ENCODE measurements around the gene DOP1A. TPM values are rescaled to one million over a fixed set of nuclear protein-coding genes. Genes with fewer than 3 reads are reported as not detected.

Gene DOP1A
- total RNA-seq (2014; rRNA removed; shearing (Covaris generic)): 6.8 and 9.4 TPM in 2 replicates
- polyA plus RNA-seq (2015; cell fraction: cytosol; rRNA removed): 2.3 and 4.2 TPM in 2 replicates
- 18.8 TPM in 2 replicates for polyA plus RNA-seq (2015; cell fraction: nucleus; rRNA removed)

GRCh38 chr6:83067448-83068439 is at the start of gene DOP1A:
TSS of gene DOP1A (plus strand) at chr6:83067671. CDS start at chr6:83096978, 29,307 bp downstream.
- peak; percentile 87 for DNase-seq (ENCODE audit: low read depth)

- DNase-seq (ENCODE audit: low read depth): no peak
Observed at GRCh38 chr6:83019741-83020140, 47.7 kb upstream of the DOP1A start.

GRCh38 chr6:83031689-83032088 is 35.8 kb upstream of the DOP1A start:
- no peak for DNase-seq (ENCODE audit: low read depth)

GRCh38 chr6:83038246-83038645 is 29.2 kb upstream of the DOP1A start:
- no peak for DNase-seq (ENCODE audit: low read depth)

GRCh38 chr6:83042467-83043053 is 24.9 kb upstream of the DOP1A start:
- no peak for DNase-seq (ENCODE audit: low read depth)

- no peak for DNase-seq (ENCODE audit: low read depth)
Observed at GRCh38 chr6:83044091-83044768, 23.2 kb upstream of the DOP1A start.

- no peak for DNase-seq (ENCODE audit: low read depth)
Observed at GRCh38 chr6:83047065-83047754, 20.3 kb upstream of the DOP1A start.

- DNase-seq (ENCODE audit: low read depth): no peak
Observed at GRCh38 chr6:83051377-83052172, 15.9 kb upstream of the DOP1A start.

- DNase-seq (ENCODE audit: low read depth): no peak
Observed at GRCh38 chr6:83053678-83054077, 13.8 kb upstream of the DOP1A start.

- DNase-seq (ENCODE audit: low read depth): peak; percentile 48
Observed at GRCh38 chr6:83055366-83055964, 12.0 kb upstream of the DOP1A start.

GRCh38 chr6:83057705-83058321 is 9.7 kb upstream of the DOP1A start:
- DNase-seq (ENCODE audit: low read depth): peak; percentile 30

GRCh38 chr6:83061190-83061589 is 6.3 kb upstream of the DOP1A start:
- DNase-seq (ENCODE audit: low read depth): no peak

GRCh38 chr6:83062225-83062624 is 5.2 kb upstream of the DOP1A start:
- no peak for DNase-seq (ENCODE audit: low read depth)

- peak; percentile 74 for DNase-seq (ENCODE audit: low read depth)
Observed at GRCh38 chr6:83065511-83066192, 1.8 kb upstream of the DOP1A start, which contains the start of gene UBE3D. TSS of gene UBE3D (minus strand) at chr6:83065841. CDS start at chr6:83065718, 123 bp downstream.

GRCh38 chr6:83068616-83069015 is 1.1 kb downstream of the DOP1A start:
- no peak for DNase-seq (ENCODE audit: low read depth)

GRCh38 chr6:83069633-83070032 is 2.2 kb downstream of the DOP1A start:
- no peak for DNase-seq (ENCODE audit: low read depth)

GRCh38 chr6:83071023-83071422 is 3.6 kb downstream of the DOP1A start:
- DNase-seq (ENCODE audit: low read depth): peak; percentile 5

GRCh38 chr6:83071707-83072106 is 4.2 kb downstream of the DOP1A start:
- DNase-seq (ENCODE audit: low read depth): no peak

GRCh38 chr6:83072726-83073125 is 5.3 kb downstream of the DOP1A start:
- no peak for DNase-seq (ENCODE audit: low read depth)
